Measurements from ENCODE around the gene NDUFB6. TPM values are rescaled to one million over a fixed set of nuclear protein-coding genes. Genes with fewer than 3 reads are reported as not detected.

NDUFB6 gene
- total and polyA plus RNA-seq, 2 donors from 2014 or later = 47.6 to 132 TPM

- Histone ChIP-seq H3K9ac (ENCODE audit: low read length in 3 of 3) (no peak overlapping the region), H3K9me3 (ENCODE audit: control insufficient read depth in 2 of 3, insufficient read depth in 1 of 3, low read length in 3 of 3) (no peaks in the 10 kb centered on the region), H3K4me1 (ENCODE audit: control insufficient read depth in 2 of 3, insufficient read depth in 2 of 3, low read depth in 1 of 3, low read length in 3 of 3) (peaks cover 2 to 5% (median 3%) of the 10 kb centered on the region in 3 donors), H3K27me3 (ENCODE audit: control insufficient read depth, insufficient read depth, low read length) (no peaks in the 10 kb centered on the region), H3K4me3 (ENCODE audit: low read length in 3 of 3) (no peak overlapping the region), H3K27ac (ENCODE audit: low read depth in 2 of 2, low read length in 2 of 2) (no peak overlapping the region), H3K36me3 (ENCODE audit: control insufficient read depth in 2 of 3, insufficient read depth in 3 of 3, low read length in 3 of 3) (peaks cover 4 to 16% (median 7%) of the 10 kb centered on the region in 3 donors)
- FAIRE-seq (no peak), DNase-seq (no peak)
- intact Hi-C loops (cut with DNase I) = no loop called here
- TF ChIP-seq CTCF (IDR thresholded peaks at IDR 0.05; ENCODE audit: borderline replicate concordance, extremely low read depth, insufficient read depth) = no peak
These were observed 2.7 kb downstream of the NDUFB6 start for GRCh38 chr9:32570262-32570661.

DNA sequence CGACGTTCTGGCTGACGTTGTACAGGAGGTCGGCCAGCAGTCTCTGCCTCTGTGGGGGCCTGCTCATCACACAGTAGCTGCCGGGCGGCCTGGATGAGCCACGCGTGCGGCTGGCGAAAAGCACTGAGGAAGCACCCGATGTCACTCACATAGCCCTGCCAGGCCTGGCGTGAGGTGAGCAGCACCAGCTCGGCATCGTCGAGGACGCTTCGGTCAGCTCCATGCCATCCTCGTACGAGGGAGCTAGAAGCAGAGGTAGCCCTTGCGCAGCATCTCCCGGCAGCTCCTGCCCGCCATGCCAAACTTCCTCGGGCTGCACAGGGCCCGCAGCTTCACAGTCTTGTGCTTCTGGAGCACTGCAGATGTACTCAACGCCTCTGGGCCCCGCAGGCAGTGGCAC is 6.2 kb downstream of the NDUFB6 start:
- Histone ChIP-seq H3K27ac (ENCODE audit: low read depth in 2 of 2, low read length in 2 of 2) (no peak overlapping the region), H3K9me3 (ENCODE audit: control insufficient read depth in 2 of 3, insufficient read depth in 1 of 3, low read length in 3 of 3) (no peaks in the 10 kb centered on the region), H3K4me3 (ENCODE audit: low read length in 3 of 3) (no peak overlapping the region), H3K9ac (ENCODE audit: low read length in 3 of 3) (no peak overlapping the region), H3K4me1 (ENCODE audit: control insufficient read depth in 2 of 3, insufficient read depth in 2 of 3, low read depth in 1 of 3, low read length in 3 of 3) (peaks cover 0 to 1% (median 0%) of the 10 kb centered on the region in 3 donors), H3K36me3 (ENCODE audit: control insufficient read depth in 2 of 3, insufficient read depth in 3 of 3, low read length in 3 of 3) (peaks cover 4 to 20% (median 9%) of the 10 kb centered on the region in 3 donors), H3K27me3 (ENCODE audit: control insufficient read depth, insufficient read depth, low read length) (no peaks in the 10 kb centered on the region)
- FAIRE-seq = no peak
- DNase-seq = no peak
- intact Hi-C loops (cut with DNase I) = no loop called here
- no peak for TF ChIP-seq CTCF (IDR thresholded peaks at IDR 0.05; ENCODE audit: borderline replicate concordance, extremely low read depth, insufficient read depth)

DNA sequence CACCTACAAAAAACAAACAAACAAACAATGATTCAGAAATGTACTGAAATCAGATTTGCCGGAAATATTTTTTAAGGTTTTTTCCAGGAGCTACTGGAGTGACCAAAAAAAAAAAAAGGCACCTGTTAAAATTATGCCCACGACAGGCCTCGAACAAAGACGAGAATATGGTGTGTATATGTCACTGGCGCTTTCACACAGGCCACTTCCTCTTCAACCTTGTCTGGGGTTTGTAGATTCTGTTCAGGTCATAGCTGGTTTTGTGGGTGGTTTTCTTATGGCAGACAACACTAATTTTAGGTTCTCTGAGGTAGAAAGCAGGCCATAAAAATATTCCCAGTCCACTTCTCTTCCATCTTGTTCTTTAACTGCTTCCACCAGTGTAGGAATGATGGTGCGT is 7.0 kb downstream of the NDUFB6 start:
- Histone ChIP-seq H3K9me3 (ENCODE audit: control insufficient read depth in 2 of 3, insufficient read depth in 1 of 3, low read length in 3 of 3) (no peaks in the 10 kb centered on the region), H3K4me1 (ENCODE audit: control insufficient read depth in 2 of 3, insufficient read depth in 2 of 3, low read depth in 1 of 3, low read length in 3 of 3) (no peaks in the 10 kb centered on the region), H3K36me3 (ENCODE audit: control insufficient read depth in 2 of 3, insufficient read depth in 3 of 3, low read length in 3 of 3) (peaks cover 4 to 20% (median 9%) of the 10 kb centered on the region in 3 donors), H3K27ac (ENCODE audit: low read depth in 2 of 2, low read length in 2 of 2) (no peak overlapping the region), H3K4me3 (ENCODE audit: low read length in 3 of 3) (no peak overlapping the region), H3K27me3 (ENCODE audit: control insufficient read depth, insufficient read depth, low read length) (no peaks in the 10 kb centered on the region), H3K9ac (ENCODE audit: low read length in 3 of 3) (no peak overlapping the region)
- DNase-seq (no peak), FAIRE-seq (no peak)
- intact Hi-C loops (cut with DNase I) = no loop called here
- TF ChIP-seq CTCF (IDR thresholded peaks at IDR 0.05; ENCODE audit: borderline replicate concordance, extremely low read depth, insufficient read depth) = no peak

GRCh38 chr9:32558408-32558934 is 14.5 kb downstream of the NDUFB6 start:
- no peak for FAIRE-seq
- Histone ChIP-seq H3K27ac (ENCODE audit: low read depth in 2 of 2, low read length in 2 of 2) (no peak overlapping the region), H3K9ac (ENCODE audit: low read length in 3 of 3) (no peak overlapping the region), H3K4me1 (ENCODE audit: control insufficient read depth in 2 of 3, insufficient read depth in 2 of 3, low read depth in 1 of 3, low read length in 3 of 3) (peaks cover 0 to under 1% (median 0%) of the 10 kb centered on the region in 3 donors), H3K27me3 (ENCODE audit: control insufficient read depth, insufficient read depth, low read length) (no peaks in the 10 kb centered on the region), H3K36me3 (ENCODE audit: control insufficient read depth in 2 of 3, insufficient read depth in 3 of 3, low read length in 3 of 3) (no peaks in the 10 kb centered on the region), H3K9me3 (ENCODE audit: control insufficient read depth in 2 of 3, insufficient read depth in 1 of 3, low read length in 3 of 3) (no peaks in the 10 kb centered on the region), H3K4me3 (ENCODE audit: low read length in 3 of 3) (no peak overlapping the region)
- intact Hi-C loops (cut with DNase I) = no loop called here
- no peak for DNase-seq
- no peak for TF ChIP-seq CTCF (IDR thresholded peaks at IDR 0.05; ENCODE audit: borderline replicate concordance, extremely low read depth, insufficient read depth)
